B cell (primary cell): ENCODE results near the gene GRK3.

ENCODE experiments used
- EZH2 ChIP-seq: IDR thresholded peaks from 2 replicates; pipeline ENCODE4 v1.6.1; 2012; ENCODE audit warnings: borderline replicate concordance, low read depth, mild to moderate bottlenecking, moderate library complexity, low read length; ENCODE audit not compliant: insufficient read depth, poor library complexity, severe bottlenecking
- TF ChIP-seq, protein P1 (sequence below): fragments of 200-600 bp; IDR thresholded peaks from one replicate; pipeline ENCODE4 v1.8.0; 2022; ENCODE audit warnings: antibody characterized with exemption, mild to moderate bottlenecking

DNA sequence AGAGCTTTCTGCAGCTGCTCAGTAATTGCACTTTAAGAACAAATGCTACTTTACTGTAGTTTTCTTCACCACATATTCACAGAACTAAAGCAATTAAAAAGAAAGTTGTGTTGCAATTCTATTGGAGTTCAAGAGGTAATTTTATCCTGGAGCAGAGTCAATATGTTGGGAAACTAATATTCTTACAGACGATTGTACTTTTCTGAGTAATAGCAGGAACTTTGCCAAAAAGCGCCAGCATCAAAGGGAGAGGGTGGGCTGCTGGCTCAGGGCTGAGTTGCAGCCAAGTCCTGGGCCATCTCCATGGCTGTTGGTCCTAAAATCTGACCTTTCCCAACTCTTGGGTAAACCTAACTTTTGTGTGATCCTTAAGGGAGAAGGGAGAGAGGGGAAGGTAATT is 104.0 kb downstream of the GRK3 start:
- TF ChIP-seq, protein P1, sequence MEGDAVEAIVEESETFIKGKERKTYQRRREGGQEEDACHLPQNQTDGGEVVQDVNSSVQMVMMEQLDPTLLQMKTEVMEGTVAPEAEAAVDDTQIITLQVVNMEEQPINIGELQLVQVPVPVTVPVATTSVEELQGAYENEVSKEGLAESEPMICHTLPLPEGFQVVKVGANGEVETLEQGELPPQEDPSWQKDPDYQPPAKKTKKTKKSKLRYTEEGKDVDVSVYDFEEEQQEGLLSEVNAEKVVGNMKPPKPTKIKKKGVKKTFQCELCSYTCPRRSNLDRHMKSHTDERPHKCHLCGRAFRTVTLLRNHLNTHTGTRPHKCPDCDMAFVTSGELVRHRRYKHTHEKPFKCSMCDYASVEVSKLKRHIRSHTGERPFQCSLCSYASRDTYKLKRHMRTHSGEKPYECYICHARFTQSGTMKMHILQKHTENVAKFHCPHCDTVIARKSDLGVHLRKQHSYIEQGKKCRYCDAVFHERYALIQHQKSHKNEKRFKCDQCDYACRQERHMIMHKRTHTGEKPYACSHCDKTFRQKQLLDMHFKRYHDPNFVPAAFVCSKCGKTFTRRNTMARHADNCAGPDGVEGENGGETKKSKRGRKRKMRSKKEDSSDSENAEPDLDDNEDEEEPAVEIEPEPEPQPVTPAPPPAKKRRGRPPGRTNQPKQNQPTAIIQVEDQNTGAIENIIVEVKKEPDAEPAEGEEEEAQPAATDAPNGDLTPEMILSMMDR: no peak
- TF ChIP-seq EZH2: no peak
